HTERT RPE-1 (cell line): ENCODE data around the gene CNN1.
"Not testable (repeated sequence)": the region's sequence is repeated elsewhere in the genome, so short reads cannot be mapped to it uniquely, and the experiment has no call there.

Experiments
- in situ Hi-C: fragments of 300-500 bp; cut with MboI; formaldehyde crosslinking; loops from 4 replicates; pipeline ENCODE4 v1.14.3; 2020; ENCODE audit warnings: low sequenced_read_pairs

The CNN1 gene

GRCh38 chr19:11598746-11599145, 60.1 kb downstream of the CNN1 start:
- in situ Hi-C loops: no loop called here

DNA sequence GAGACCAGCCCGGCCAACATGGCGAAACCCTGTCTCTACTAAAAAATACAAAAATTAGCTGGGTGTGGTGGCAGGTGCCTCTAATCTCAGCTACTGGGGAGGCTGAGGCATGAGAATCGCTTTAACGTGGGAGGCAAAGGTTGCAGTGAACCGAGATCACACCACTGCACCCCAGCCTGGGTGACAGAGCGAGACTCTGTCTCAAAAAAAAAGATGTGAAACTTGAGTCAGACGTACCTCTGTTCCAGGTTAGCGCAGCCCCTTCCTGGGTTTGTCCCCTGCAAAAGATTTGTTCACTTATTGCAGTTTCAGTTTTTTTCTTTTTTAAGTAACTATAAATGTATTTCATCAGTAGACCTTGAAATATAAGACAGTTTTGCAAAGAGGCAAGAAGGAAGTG, 61.1 kb downstream of the CNN1 start:
- in situ Hi-C loops: not testable (repeated sequence)
